B cell (primary cell): ENCODE data around the gene LRFN5.

Experiments used
- CTCF ChIP-seq: fragments of 200-600 bp; IDR thresholded peaks from one replicate; pipeline ENCODE4 v1.8.0; 2022; ENCODE audit warnings: antibody characterized with exemption, mild to moderate bottlenecking
- EZH2 ChIP-seq: IDR thresholded peaks from 2 replicates; pipeline ENCODE4 v1.6.1; 2012; ENCODE audit warnings: borderline replicate concordance, low read depth, mild to moderate bottlenecking, moderate library complexity, low read length; ENCODE audit not compliant: insufficient read depth, poor library complexity, severe bottlenecking

GRCh38 chr14:41873686-41874317 lies 267.1 kb downstream of the LRFN5 start:
- TF ChIP-seq CTCF (no peak), EZH2 (no peak)
